Progenitor cell of endocrine pancreas (in vitro differentiated cells): ENCODE data around the gene CLCN2. TPM values are rescaled to one million over a fixed set of nuclear protein-coding genes. Genes with fewer than 3 reads are reported as not detected.

ENCODE experiments used
- DNase-seq: peaks from one replicate; pipeline ENCODE4 v3.0.0; 2021; ENCODE audit warnings: low spot score; ENCODE audit not compliant: unreplicated experiment
- H3K27ac Mint-ChIP-seq: 2 replicates; pipeline ENCODE4 v1.8.0; 2021; ENCODE audit warnings: mild to moderate bottlenecking, moderate library complexity, mixed read lengths
- H3K27me3 Mint-ChIP-seq: 2 replicates; pipeline ENCODE4 v1.8.0; 2021; ENCODE audit warnings: mixed read lengths
- H3K36me3 Mint-ChIP-seq: 2 replicates; pipeline ENCODE4 v1.8.0; 2022; ENCODE audit warnings: mixed read lengths; ENCODE audit not compliant: insufficient read depth
- H3K4me1 Mint-ChIP-seq: 2 replicates; pipeline ENCODE4 v1.8.0; 2021; ENCODE audit warnings: low read depth, mixed read lengths
- H3K4me3 Mint-ChIP-seq: 2 replicates; pipeline ENCODE4 v1.8.0; 2021; ENCODE audit warnings: low read depth, mild to moderate bottlenecking, moderate library complexity, mixed read lengths
- H3K9me3 Mint-ChIP-seq: 2 replicates; pipeline ENCODE4 v1.8.0; 2021; ENCODE audit warnings: low read depth, mixed read lengths
- total RNA-seq: library from RNA; stranded (reverse); gene quantifications from 2 replicates; pipeline ENCODE4 v1.2.1, GENCODE V29; 2021
- TF ChIP-seq, protein P1 (sequence below): fragments of 200-600 bp; sonication (generic); IDR thresholded peaks from one replicate; pipeline ENCODE4 v1.5.0; 2021; ENCODE audit warnings: antibody characterized with exemption, mild to moderate bottlenecking; ENCODE audit not compliant: unreplicated experiment

Gene CLCN2
- total RNA-seq, 1 donor from 2014 or later: 21.9 TPM

DNA sequence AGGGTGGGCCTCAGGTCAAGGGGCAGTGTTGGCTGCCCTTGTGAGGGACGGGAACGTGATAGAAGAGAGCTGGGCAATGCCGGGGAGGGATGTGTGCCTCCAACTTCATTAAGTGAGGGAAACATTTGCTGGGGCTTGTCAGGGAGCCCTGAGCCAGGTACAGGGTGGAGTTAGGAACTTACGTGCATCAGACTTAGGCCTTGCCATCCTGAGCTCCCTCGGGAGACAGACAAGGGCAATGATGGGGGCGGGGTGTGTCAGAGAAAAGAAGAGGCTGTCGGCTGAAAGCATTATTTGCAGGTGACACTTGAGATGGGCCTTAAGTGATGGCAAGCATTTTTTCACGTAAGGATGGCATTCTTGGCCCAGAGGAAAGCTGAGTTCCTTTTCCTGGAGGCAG lies 22.4 kb downstream of the CLCN2 start:
- Mint-ChIP-seq H3K9me3 (no peaks in the 10 kb centered on the region), H3K27ac (no peak overlapping the region), H3K36me3 (peaks cover 12% of the 10 kb centered on the region), H3K4me3 (no peak overlapping the region), H3K27me3 (peaks cover 15% of the 10 kb centered on the region), H3K4me1 (peaks cover 15% of the 10 kb centered on the region)
- TF ChIP-seq, protein P1, sequence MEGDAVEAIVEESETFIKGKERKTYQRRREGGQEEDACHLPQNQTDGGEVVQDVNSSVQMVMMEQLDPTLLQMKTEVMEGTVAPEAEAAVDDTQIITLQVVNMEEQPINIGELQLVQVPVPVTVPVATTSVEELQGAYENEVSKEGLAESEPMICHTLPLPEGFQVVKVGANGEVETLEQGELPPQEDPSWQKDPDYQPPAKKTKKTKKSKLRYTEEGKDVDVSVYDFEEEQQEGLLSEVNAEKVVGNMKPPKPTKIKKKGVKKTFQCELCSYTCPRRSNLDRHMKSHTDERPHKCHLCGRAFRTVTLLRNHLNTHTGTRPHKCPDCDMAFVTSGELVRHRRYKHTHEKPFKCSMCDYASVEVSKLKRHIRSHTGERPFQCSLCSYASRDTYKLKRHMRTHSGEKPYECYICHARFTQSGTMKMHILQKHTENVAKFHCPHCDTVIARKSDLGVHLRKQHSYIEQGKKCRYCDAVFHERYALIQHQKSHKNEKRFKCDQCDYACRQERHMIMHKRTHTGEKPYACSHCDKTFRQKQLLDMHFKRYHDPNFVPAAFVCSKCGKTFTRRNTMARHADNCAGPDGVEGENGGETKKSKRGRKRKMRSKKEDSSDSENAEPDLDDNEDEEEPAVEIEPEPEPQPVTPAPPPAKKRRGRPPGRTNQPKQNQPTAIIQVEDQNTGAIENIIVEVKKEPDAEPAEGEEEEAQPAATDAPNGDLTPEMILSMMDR: no peak
- no peak for DNase-seq

DNA sequence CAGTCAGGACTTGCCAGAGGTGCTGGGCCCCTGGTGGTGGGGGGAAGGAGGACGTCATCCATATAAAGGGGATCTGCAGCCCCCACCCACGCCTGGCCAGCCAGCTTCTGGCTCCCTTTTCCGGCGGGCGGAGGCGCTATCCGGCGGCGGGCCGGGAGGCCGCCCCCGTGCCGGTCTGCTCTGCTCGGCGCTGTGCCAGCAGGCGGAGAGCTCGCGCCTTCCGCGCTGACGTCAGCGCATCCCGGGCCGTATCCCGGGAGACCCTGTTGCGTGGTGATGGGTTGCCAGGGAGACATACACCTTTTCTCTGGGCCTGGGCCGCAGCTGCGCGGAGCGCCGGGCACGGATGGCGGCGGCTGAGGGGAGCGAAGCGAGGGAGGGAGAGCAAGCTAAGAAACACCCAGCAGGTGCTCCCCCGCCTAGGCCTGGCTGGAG lies 22.9 kb downstream of the CLCN2 start:
- Mint-ChIP-seq H3K9me3 (no peaks in the 10 kb centered on the region), H3K36me3 (peaks cover 16% of the 10 kb centered on the region), H3K4me3 (no peak overlapping the region), H3K27me3 (peaks cover 15% of the 10 kb centered on the region), H3K27ac (no peak overlapping the region), H3K4me1 (peaks cover 15% of the 10 kb centered on the region)
- TF ChIP-seq, protein P1: peak; percentile 14
- peak; percentile 28 for DNase-seq

DNA sequence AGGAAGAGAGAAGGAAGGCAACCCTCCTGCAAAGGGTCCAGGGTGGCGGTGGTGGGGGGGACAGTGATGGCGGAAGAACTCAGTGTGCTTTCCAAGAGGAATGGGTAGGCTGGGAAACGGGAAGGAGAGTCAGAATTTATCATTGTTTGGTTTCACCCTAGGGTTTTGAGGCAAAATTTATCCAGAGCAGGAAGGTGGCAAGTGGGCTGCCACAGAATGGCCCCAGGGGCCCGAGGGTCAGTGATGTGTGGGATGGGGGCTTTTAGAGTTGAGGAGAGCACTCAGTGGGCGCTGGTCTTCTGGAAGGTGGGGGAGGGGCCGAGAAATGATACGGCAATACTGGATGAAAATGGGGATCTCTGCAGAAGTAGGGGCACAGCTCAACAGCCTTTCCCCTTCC lies 23.4 kb downstream of the CLCN2 start:
- TF ChIP-seq, protein P1: no peak
- peaks cover 15% of the 10 kb centered on the region for H3K27me3 Mint-ChIP-seq

DNA sequence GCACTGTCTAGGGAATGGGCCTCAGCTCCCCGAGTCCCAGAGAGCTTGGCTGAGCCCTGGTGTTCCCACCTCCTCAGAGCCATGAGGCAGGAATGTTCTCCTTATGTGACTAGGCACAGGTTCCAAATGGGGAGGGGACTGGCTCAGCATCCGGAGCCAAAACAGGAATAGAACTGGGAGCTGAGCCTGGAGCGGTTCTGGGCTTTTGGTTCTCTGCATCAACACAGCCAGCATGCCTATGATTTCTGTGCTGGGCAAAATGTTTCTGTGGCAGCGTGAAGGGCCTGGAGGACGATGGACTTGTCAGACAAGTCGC lies 24.0 kb downstream of the CLCN2 start, which contains the start of gene FAM131A:
TSS of gene FAM131A (plus strand) at position 202 of the 316 bp plus-strand sequence. CDS start at position 233, 31 bp downstream.
- H3K27ac Mint-ChIP-seq: peak within 1 kb of the TSS; percentile 97

More for the DNA sequence above, 23.4 kb downstream of the CLCN2 start:
- Mint-ChIP-seq H3K9me3 (no peaks in the 10 kb centered on the region), H3K4me3 (peak overlapping the region; percentile 18), H3K36me3 (peaks cover 17% of the 10 kb centered on the region), H3K27ac (no peak overlapping the region), H3K4me1 (peaks cover 15% of the 10 kb centered on the region)
- no peak for DNase-seq

DNA sequence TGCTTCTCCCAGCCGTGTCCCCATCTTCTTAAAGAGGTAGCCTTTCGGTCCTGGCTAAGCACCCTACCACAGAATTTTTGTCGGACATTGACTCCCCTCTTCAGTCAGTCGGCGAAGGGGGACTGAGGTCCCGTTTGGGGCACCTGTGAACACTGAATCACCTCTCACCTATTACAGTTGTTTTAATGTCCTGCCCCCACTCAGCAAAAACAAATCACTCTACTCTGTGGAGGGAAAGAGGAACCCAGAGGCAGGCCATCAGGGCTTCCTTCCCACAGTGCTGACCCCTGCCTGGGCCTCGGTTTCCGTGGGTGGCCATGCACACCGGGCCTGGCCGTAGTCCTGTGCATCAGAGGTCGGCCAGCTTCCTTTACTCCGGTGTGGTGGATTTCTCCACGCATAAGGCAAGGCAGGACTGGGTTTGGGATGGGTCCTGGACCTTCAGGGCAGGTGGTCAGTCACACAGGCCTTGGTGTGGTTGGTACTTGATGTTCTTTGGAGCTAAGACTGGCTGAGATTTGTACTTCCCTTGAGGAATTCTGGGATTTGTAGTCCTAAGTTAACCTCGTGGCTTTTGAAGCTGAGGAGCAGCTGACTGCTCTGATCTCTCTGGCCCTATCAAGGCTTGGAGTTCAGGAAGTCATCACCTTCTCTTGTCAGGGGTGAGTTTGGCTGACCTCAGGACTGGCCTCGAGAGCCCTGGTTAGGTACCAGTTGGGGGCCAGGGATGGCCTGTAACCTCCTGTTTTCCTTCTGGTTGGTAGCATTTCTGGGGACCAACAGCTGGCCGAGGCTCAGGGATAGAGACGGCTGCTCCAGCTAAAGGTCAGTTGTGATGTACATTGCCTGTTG lies 24.6 kb downstream of the CLCN2 start:
- Mint-ChIP-seq H3K9me3 (no peaks in the 10 kb centered on the region), H3K36me3 (peaks cover 14% of the 10 kb centered on the region), H3K4me1 (peaks cover 15% of the 10 kb centered on the region), H3K27me3 (peaks cover 15% of the 10 kb centered on the region), H3K27ac (peak overlapping the region; percentile 97), H3K4me3 (peak overlapping the region; percentile 84)
- TF ChIP-seq, protein P1: no peak
- no peak for DNase-seq

More for the DNA sequence above, 24.0 kb downstream of the CLCN2 start, which contains the start of gene FAM131A:
- Mint-ChIP-seq H3K27me3 (peaks cover 15% of the 10 kb centered on the region), H3K9me3 (no peaks in the 10 kb centered on the region), H3K4me3 (peak within 1 kb of the TSS; percentile 84), H3K4me1 (peaks cover 15% of the 10 kb centered on the region), H3K36me3 (peaks cover 14% of the 10 kb centered on the region)
- DNase-seq: no peak
- TF ChIP-seq, protein P1: no peak
